ENCODE data around the gene AMELY. TPM values are rescaled to one million over a fixed set of nuclear protein-coding genes. Genes with fewer than 3 reads are reported as not detected.
"Not testable (repeated sequence)": the region's sequence is repeated elsewhere in the genome, so short reads cannot be mapped to it uniquely, and the experiment has no call there.

The AMELY gene
- total RNA-seq, 1 donor from 2014 or later: not detected

DNA sequence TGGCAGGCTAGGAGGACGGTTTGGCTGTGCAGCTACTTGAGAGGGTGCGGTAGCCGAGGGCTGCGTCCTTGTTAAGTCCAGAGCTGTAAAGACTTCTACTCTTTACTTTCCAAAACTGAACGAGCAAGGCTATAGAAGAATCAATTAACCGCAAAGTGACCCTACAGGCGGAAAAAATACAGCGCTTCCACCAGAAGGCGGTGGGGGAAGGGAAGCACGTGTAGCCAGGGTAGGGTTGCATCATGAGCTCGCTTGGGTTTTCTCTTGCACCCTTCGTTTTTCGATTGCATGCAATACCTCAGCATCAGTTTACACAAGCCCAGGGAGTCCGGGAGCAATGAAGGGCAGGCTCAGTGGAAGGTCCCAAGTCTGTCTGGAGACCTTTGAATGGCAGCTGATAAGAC lies 2.4 kb downstream of the AMELY start:
- no peak overlapping the region for H3K9ac ChIP-seq
- H4K20me1 ChIP-seq (ENCODE audit: low read depth): no peaks in the 10 kb centered on the region
- no peak overlapping the region for H3K27ac ChIP-seq
- Mint-ChIP-seq H3K4me1 (no peaks in the 10 kb centered on the region), H3K27ac (no peak overlapping the region), H3K36me3 (no peaks in the 10 kb centered on the region), H3K27me3 (ENCODE audit: insufficient read depth, low read depth) (no peaks in the 10 kb centered on the region), H3K9me3 (no peaks in the 10 kb centered on the region), H3K4me3 (no peak overlapping the region)
- H3K27me3 ChIP-seq: no peaks in the 10 kb centered on the region
- TF ChIP-seq EZH2phosphoT487 (IDR thresholded peaks at IDR 0.05): no peak
- no peak overlapping the region for H3K4me2 ChIP-seq
- H3K79me2 ChIP-seq (ENCODE audit: low read depth): no peaks in the 10 kb centered on the region
- no peaks in the 10 kb centered on the region for H3K36me3 ChIP-seq
- H3K4me3 ChIP-seq: no peak overlapping the region
- no peaks in the 10 kb centered on the region for H3K4me1 ChIP-seq
- no peak for DNase-seq (ENCODE audit: low spot score)
- no peak overlapping the region for H2AFZ ChIP-seq (replicated peaks)
- no peaks in the 10 kb centered on the region for H3K9me3 ChIP-seq (ENCODE audit: low read depth)
- H3F3A ChIP-seq (ENCODE audit: low read depth): no peaks in the 10 kb centered on the region

DNA sequence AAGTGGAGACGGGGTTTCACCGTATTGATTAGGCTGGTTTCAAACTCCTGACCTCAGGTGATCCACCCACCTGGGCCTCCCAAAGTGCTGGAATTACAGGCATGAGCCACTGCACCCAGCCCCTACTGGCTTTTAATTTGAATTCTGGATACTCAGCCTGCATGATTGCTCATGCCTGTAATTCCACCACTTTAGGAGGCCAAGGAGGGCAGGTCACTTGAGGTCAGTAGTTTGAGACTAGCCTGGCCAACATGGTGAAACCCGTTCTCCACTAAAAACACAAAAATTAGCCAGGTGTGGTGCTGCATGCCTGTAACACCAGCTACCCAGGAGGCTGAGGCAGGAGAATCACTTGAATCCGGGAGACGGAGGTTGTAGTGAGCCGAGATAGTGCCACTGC lies 3.5 kb downstream of the AMELY start:
- not testable (repeated sequence) for H3K4me1 Mint-ChIP-seq; H3K27me3 Mint-ChIP-seq (ENCODE audit: insufficient read depth, low read depth); H3K9me3 Mint-ChIP-seq; H3K36me3 ChIP-seq; H3K79me2 ChIP-seq (ENCODE audit: low read depth); DNase-seq (ENCODE audit: low spot score); H3K36me3 Mint-ChIP-seq; H3K4me1 ChIP-seq; H3K9ac ChIP-seq; H3K4me3 ChIP-seq; H2AFZ ChIP-seq (replicated peaks); H3K9me3 ChIP-seq (ENCODE audit: low read depth); H3K4me3 Mint-ChIP-seq; H4K20me1 ChIP-seq (ENCODE audit: low read depth); H3K27me3 ChIP-seq; H3F3A ChIP-seq (ENCODE audit: low read depth); H3K27ac Mint-ChIP-seq; H3K27ac ChIP-seq; H3K4me2 ChIP-seq

DNA sequence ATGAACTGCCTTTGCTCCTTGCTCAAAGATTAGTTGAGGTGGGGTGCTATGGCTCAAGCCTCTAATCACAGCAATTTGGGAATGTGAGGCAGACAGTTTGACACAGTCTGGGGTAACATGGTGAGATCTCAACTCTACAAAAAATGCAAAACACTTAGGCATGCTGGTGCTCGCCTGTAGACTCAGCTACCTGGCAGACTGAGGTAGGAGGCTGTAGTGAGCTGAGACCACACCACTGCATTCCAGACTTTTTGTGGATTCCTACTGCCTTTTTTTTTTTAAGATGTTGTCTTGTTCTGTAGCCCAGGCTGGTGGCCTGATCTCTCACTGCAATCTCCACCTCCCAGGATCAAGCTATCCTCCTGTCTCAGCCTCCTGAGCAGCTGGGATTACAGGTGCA lies 4.0 kb downstream of the AMELY start:
- Histone ChIP-seq H3F3A (ENCODE audit: low read depth) (no peaks in the 10 kb centered on the region), H3K9me3 (ENCODE audit: low read depth) (no peaks in the 10 kb centered on the region), H3K4me3 (no peak overlapping the region), H3K79me2 (ENCODE audit: low read depth) (no peaks in the 10 kb centered on the region), H3K4me2 (no peak overlapping the region), H3K27ac (no peak overlapping the region), H2AFZ (replicated peaks) (no peak overlapping the region), H3K36me3 (no peaks in the 10 kb centered on the region), H3K27me3 (no peaks in the 10 kb centered on the region), H3K9ac (no peak overlapping the region), H4K20me1 (ENCODE audit: low read depth) (no peaks in the 10 kb centered on the region), H3K4me1 (no peaks in the 10 kb centered on the region)
- no peak overlapping the region for H3K27ac Mint-ChIP-seq
- no peak overlapping the region for H3K4me3 Mint-ChIP-seq
- TF ChIP-seq EZH2phosphoT487 (IDR thresholded peaks at IDR 0.05) (no peak), CTCF (IDR thresholded peaks at IDR 0.05) (no peak)
- H3K9me3 Mint-ChIP-seq: no peaks in the 10 kb centered on the region
- no peak for DNase-seq (ENCODE audit: low spot score)
- no peaks in the 10 kb centered on the region for H3K27me3 Mint-ChIP-seq (ENCODE audit: insufficient read depth, low read depth)
- H3K36me3 Mint-ChIP-seq: no peaks in the 10 kb centered on the region
- no peaks in the 10 kb centered on the region for H3K4me1 Mint-ChIP-seq

- H3K4me3 ChIP-seq; H3K27ac Mint-ChIP-seq; H3K27ac ChIP-seq; H3F3A ChIP-seq (ENCODE audit: low read depth); H4K20me1 ChIP-seq (ENCODE audit: low read depth); H3K27me3 ChIP-seq; H3K4me2 ChIP-seq; H3K9ac ChIP-seq; H3K79me2 ChIP-seq (ENCODE audit: low read depth); H3K36me3 ChIP-seq; DNase-seq (ENCODE audit: low spot score); H3K4me3 Mint-ChIP-seq; H3K36me3 Mint-ChIP-seq; H3K9me3 Mint-ChIP-seq; H3K27me3 Mint-ChIP-seq (ENCODE audit: insufficient read depth, low read depth); H3K9me3 ChIP-seq (ENCODE audit: low read depth); H3K4me1 ChIP-seq; H3K4me1 Mint-ChIP-seq; H2AFZ ChIP-seq (replicated peaks): not testable (repeated sequence)
Measured at GRCh38 chrY:6902116-6902515, 9.4 kb downstream of the AMELY start.

DNA sequence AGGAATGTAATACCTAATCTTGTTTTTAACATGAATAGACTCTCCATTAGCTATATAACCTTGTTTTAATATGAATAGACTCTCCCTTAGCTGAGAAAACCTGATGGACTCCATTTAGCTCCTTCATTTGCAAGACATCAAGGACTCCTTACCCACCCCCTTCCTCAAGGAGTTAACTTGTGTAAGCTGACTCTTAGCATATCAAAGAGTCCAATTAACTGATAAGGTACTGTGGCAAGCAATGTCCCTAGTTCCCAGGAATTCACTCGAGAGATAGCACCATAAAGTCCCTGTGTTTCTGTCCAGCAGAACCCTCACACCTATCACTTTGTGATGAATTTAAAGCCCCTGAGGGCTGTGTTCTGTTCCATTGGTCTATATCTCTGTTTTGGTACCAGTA lies 16.3 kb downstream of the AMELY start:
- no peaks in the 10 kb centered on the region for H3K36me3 ChIP-seq
- H3K9me3 Mint-ChIP-seq: no peaks in the 10 kb centered on the region
- no peaks in the 10 kb centered on the region for H4K20me1 ChIP-seq (ENCODE audit: low read depth)
- H3K4me3 ChIP-seq: no peak overlapping the region
- no peaks in the 10 kb centered on the region for H3K79me2 ChIP-seq (ENCODE audit: low read depth)
- H3K27me3 ChIP-seq: no peaks in the 10 kb centered on the region
- H3K9me3 ChIP-seq (ENCODE audit: low read depth): no peaks in the 10 kb centered on the region
- no peak overlapping the region for H3K27ac ChIP-seq
- H3K9ac ChIP-seq: no peak overlapping the region
- no peak for TF ChIP-seq CTCF (IDR thresholded peaks at IDR 0.05)
- no peak overlapping the region for H3K4me3 Mint-ChIP-seq
- H3K4me2 ChIP-seq: no peak overlapping the region
- H3K4me1 ChIP-seq: no peaks in the 10 kb centered on the region
- H3K36me3 Mint-ChIP-seq: no peaks in the 10 kb centered on the region
- no peak overlapping the region for H3K27ac Mint-ChIP-seq
- H3K27me3 Mint-ChIP-seq (ENCODE audit: insufficient read depth, low read depth): no peaks in the 10 kb centered on the region
- H2AFZ ChIP-seq (replicated peaks): no peak overlapping the region
- no peaks in the 10 kb centered on the region for H3F3A ChIP-seq (ENCODE audit: low read depth)
- no peak for DNase-seq (ENCODE audit: low spot score)
- H3K4me1 Mint-ChIP-seq: no peaks in the 10 kb centered on the region

Measured in neural progenitor cell (in vitro differentiated cells).